ENCODE measurements around the gene UNC79.

The UNC79 gene

GRCh38 chr14:93675651-93676050, 244.9 kb downstream of the UNC79 start:
- no peak for DNase-seq

- no peak for DNase-seq
These were observed 245.7 kb downstream of the UNC79 start for GRCh38 chr14:93676416-93676958.

GRCh38 chr14:93682459-93682858, 251.7 kb downstream of the UNC79 start:
- no peak for DNase-seq

- DNase-seq, result peak; percentile 19
These were observed 252.5 kb downstream of the UNC79 start for GRCh38 chr14:93683226-93683625.

GRCh38 chr14:93685121-93685895, 254.6 kb downstream of the UNC79 start:
- no peak for DNase-seq

- no peak for DNase-seq
These were observed 255.5 kb downstream of the UNC79 start for GRCh38 chr14:93686268-93686667.

GRCh38 chr14:93688239-93688666, 257.5 kb downstream of the UNC79 start:
- DNase-seq, result no peak

- no peak for DNase-seq
These were observed 258.1 kb downstream of the UNC79 start for GRCh38 chr14:93688820-93689219.

GRCh38 chr14:93690146-93690545, 259.4 kb downstream of the UNC79 start:
- DNase-seq, result no peak

- no peak for DNase-seq
These were observed 260.5 kb downstream of the UNC79 start for GRCh38 chr14:93691042-93691780.

GRCh38 chr14:93693914-93694313, 263.2 kb downstream of the UNC79 start:
- no peak for DNase-seq

- DNase-seq, result no peak
These were observed 270.2 kb downstream of the UNC79 start for GRCh38 chr14:93700928-93701327.

GRCh38 chr14:93701562-93701961, 270.8 kb downstream of the UNC79 start:
- no peak for DNase-seq

GRCh38 chr14:93702946-93703345, 272.2 kb downstream of the UNC79 start:
- no peak for DNase-seq

- no peak for DNase-seq
These were observed 273.2 kb downstream of the UNC79 start for GRCh38 chr14:93703941-93704340.

GRCh38 chr14:93705513-93706156, 274.9 kb downstream of the UNC79 start:
- DNase-seq, result no peak

- no peak for DNase-seq
These were observed 275.7 kb downstream of the UNC79 start for GRCh38 chr14:93706360-93706955.

GRCh38 chr14:93707475-93707874, 276.7 kb downstream of the UNC79 start:
- DNase-seq, result no peak

- DNase-seq, result no peak
These were observed 277.6 kb downstream of the UNC79 start for GRCh38 chr14:93708311-93708734.

- DNase-seq, result no peak
These were observed 278.1 kb downstream of the UNC79 start for GRCh38 chr14:93708800-93709199.

- DNase-seq, result no peak
These were observed 278.5 kb downstream of the UNC79 start for GRCh38 chr14:93709249-93709648.

- DNase-seq, result peak; percentile 41
These were observed 281.5 kb downstream of the UNC79 start for GRCh38 chr14:93712079-93712837.

Data from DMS 273 treated with DMSO at 0.1 percent for 48 hours (cell line).